GF-D8 (cell line): ENCODE data around the gene CTCF.

ENCODE experiments used
- DNase-seq: peaks from one replicate; lab custom pipeline; 2025; lab: John Stamatoyannopoulos, UW

CTCF gene

DNA sequence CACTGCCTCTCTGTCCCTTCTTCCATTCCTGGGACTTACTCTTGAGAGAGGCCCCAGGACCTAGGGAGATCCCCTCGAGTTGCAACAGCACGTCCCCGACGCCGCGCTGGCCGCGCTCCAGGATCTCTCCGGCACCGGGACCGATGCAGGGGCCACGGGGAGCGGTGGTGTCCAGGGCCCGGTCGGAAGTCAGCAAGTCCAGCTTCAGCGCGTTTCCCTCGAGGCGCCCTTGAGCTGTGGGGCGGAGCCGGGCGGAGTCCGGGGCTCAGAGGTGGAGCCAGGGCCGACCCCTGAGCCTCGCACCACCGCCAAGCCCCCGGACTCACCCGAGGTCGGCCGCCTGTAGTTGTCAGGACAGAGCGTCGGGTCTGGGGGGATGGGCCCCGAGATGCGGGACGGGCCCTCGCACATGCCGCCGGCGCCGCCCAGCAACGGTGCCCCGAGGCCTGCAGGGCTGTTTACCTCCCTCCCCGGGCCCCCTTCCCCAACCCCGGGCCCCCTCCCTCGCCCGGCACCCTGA is 103.8 kb downstream of the CTCF start:
- no peak for DNase-seq

DNA sequence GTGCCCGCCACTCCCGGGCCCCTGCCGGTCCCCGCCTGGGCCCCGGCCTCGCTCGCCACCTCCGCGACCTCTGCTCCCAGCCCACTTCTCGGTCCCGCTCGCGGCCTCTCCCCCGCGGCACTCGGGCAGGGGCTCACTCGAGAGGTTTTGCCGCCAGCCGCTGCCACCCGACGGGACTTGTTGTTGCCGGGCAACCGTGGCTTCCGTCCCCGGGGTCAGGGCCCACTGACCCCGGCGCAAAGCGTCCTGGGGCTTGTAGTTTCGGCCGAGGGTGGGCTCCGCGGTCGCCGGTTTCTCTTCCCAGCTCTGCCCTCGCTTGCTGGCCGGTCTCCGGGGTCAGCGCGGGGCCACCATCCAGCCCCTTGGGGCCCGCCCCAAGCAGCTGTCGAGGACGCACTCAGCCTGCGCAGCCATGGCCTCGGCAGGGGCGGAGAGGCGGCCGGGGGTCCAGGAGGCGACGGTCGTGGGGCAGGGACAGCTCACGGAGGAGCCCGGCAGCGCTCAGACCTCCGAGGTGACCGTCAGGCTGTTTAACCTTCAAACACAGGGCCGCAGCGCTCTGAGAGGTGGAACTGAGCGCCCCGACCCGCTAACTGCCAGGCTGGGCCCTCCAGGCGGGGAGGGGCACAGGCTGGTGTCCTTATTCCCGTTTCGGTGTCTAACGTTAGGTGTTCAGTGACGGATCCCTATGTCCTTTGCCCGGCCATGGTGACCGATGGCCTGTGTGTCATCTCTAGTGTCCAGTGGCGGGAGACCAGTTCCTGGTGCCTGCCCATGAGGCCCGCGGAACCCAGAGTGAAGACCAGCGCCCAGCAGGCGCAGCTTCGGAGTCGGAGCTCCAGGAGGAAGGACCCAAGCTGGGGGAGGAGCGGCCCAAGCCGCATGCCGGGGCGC is 104.5 kb downstream of the CTCF start, which contains the start of the genes C16orf86 and ENKD1:
C16orf86 (plus strand) TSS at position 256 of the 894 bp plus-strand sequence; CDS start at position 413, 157 bp downstream.
ENKD1 (minus strand) TSS at position 192 of the 894 bp plus-strand sequence. CDS start 308 bp downstream, outside the sequence.
- DNase-seq = peak; percentile 50

DNA sequence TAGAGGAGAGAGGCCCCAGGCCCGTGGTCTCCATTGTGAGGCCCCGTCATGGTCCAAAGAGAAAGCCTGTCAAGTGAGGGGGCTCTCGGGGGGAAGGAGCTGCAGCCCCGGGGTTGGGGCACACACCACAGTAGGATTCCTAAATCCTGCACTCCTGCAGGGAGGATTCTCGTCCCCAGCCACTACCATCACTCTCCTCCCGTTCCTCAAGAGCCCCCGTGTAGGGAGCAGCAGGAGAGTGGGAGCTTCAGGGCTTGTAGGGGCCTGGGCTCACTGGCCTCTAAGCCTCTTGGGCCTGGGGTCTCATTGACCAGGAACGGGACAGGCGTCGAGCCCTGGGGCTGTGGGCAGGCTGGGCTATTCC is 105.1 kb downstream of the CTCF start:
- DNase-seq = no peak

DNA sequence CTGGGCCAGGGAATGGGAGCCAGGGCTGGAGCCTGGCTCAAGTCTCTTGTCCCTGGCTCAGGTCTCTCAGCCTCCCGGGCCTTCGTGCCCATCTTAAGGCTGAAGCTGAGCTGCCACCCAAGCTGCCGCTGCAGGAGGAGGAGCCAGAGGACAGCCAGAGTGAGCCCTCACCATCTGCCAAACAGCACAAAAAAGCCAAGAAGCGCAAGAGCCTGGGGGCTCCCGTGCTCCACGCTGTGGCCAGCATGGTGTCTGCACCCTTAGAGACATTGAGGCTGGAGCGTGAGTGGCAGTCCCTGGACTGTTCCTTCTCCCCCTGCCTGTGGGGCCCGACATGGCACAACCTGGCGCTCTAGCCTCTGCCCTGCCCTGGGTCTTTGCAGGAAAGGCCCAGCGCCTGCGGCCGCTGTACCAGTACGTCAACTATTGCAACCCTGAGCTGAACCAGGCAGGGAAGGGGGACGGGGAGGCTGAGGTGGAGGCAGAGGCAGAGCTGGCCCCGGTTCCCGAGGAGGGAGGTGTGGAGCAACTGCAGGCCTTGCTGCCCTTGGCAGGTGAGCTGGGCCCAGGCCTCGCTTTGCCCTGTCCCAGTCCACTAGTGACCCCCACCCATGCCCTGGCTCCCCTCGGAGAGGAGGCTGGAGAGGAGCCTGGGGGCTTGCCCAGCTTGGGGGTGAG is 105.6 kb downstream of the CTCF start:
- peak; percentile 89 for DNase-seq

DNA sequence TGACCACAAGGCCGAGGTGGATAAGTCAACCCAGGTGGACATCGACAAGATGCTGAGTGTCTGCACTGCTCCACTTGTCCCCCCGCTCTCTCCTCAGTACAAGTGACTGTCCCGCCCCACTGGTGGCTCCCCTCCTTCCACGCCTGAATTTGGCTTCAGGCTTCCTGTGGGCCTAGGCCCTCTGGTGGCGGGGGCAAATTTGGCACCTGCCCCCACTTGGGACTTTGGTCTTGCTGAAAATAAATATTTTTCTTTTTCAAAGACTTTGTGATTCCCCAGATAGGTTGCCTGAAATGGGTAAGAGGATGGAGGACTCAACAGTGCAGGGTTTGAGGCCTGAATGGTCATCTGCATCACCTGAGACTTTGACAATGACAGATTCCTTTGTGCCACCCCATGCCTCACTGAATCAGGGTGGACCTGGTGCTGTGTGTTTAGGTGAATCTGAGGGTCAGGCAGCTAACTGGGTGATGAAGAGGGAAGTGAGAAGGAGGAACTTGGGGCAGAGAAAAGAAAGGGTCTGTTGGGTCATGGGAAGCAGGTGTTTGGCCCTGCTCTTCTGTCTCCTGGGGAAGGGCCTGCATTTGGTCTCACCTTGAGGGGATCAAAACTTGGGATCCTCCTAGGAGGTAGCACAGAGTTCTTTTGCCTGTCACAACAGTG is 106.3 kb downstream of the CTCF start:
- DNase-seq = no peak

DNA sequence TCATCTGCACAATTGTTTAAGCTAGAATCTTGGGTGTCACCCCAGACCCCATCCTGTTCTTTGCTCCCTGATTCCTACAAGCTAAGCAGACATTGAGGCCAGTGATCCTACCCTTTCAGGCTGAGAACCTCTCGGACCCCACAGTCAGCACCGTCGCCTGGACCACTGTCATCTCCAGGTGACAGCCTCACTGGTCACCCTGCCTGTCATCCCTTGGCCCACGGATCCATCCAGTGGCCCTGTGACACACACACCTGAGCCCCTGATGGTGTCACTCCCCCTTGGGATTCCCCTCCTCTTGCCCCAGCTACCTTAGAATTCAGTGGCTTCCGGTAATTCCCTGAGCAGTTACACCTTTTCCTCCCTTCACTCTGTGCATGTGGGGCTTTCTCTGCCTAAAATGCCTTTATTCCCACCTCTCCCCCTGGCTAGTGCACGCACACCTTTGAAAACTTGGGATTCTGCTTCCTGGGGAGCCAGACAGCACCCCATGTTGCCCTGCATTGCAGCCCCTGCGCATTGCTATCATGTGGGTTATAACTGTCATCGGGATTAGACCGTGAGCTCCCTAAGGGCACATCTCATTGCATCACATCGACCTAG is 107.3 kb downstream of the CTCF start:
- no peak for DNase-seq

DNA sequence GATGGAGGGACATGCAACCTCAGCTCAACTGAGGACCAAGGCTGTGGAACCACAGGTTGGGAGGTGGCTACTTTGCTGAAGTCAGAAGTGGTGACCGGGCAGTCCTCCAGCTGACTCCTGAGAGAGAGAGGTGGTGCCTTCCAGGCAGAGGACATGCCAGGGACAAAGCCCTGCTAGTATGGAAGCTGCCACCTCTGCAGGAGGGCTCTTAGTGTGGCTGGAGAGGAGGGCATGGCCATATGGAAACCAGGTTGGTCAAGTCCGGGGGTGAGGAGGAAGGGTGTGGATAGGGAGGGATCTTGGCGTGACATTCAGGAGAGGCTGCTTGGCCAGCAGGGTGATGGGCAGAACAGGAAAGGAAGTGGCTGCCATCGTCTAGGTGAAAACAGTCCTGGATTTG is 110.0 kb downstream of the CTCF start:
- DNase-seq = no peak

DNA sequence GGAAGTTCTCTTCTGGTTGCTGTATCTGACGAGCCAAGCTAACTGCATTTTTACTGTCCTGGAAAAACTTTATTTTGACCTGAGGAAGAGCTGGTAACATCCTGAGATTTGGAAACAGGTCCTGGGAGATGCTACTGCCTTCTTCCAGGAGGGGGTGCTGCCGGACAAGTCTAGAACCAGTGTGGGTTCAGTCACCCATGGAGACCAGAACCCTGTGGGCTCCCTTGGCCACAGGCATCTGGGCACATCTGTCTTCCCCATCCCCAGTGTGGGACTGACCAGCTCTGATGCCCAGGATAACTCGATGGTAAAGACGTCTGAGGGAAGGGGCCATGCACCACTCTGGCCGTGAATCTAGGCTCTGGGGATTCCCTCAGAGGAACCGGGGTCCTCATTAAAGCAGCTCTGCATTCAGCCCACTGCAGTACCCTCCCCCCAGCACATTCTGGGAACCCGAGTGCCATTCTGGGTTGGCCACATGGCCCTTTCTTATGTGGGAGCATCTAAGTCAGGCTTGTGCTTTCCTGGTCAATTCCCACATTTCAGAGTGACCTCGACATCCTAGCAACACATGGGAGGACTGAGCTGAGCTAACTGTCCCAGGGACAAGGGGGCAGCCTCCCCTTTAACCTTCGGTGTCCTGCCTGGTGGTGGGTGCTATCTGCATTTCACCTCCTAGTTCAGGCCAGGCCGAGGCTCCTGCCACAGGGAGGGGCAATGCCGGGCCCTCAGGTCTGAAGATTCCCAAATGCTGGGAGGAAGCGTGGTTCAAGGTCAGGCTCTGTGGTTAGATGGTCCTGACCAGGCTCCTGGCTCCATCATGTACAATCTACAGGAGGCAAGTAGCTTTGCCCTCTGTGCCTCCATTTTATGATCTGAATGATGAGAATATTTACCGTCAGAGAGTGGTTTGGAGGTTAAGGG is 110.7 kb downstream of the CTCF start:
- DNase-seq = peak; percentile 34

DNA sequence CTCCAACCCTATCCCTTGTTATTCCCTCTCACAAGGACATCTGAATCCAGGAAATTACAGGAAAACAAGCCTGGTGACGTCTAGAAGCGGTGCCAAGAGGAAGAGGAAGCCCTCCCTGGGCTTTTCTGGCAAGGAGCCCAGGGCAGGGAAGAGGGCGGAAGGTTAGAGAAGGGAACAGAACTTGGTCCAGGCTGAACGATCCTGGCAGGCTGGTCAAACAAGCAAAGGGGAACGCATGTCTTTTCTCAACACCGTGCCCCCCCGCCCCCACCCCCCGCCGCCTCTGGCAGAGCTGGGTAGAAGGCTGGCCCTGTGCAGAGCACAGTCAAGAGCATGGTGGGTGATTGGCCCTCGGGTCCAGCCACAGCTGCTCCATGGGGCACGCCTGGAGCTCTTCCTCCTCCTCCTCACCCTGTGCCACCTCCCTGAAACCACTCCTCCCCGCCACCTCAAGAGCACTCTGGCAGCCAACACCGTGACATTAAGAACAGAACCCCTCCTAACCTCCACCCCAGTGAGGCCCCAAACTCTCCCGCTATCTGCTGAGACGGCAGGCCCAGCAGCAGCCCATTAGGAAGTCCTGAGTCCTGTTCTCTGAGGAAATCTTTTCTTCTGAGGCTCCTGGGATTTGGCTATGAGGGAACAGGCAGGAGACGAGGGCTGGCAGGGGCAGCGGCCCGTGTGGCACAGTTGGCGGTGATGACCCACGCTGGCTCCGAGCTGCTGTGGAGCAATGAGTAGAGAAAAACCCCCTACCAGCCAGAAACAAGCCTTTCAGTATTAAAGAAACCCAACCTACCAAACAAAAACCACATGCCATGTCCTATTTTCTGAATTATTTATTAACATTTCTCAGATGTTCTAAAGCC is 111.6 kb downstream of the CTCF start:
- peak; percentile 55 for DNase-seq

DNA sequence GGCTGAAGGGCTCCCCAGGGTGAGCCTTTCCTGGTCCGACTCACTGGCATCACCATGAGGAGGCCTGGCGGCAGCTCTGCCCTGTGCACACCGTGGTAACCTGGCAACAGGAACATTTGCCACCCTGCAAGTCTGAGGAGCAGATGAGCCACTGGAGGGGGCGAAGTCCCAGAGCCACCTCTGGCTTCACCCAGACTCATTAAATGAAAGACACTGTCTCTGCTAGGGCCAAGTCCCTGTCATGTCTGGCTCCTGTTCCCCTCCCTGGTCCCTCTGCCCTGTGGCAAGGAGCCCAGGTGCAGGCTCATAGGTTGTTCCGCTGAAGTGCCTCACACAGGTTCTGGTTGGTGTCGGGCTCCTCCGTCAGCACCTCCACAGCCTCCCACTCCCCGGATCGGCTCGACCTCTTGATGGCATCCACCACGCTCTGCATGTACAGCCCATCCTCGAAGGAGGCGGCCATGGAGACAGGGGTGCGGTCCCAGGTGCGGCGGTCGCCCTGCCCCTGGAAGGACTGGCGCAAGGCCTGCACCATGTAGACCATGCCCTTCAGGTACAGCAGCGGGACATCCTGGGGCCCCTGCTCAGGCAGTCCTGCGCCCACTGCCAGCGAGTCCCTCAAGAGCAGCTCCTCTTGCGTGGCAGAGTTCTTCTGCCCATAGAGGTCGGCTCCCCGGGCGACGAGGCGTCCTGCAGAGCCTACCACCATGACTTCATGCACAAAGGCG is 112.7 kb downstream of the CTCF start:
- no peak for DNase-seq

DNA sequence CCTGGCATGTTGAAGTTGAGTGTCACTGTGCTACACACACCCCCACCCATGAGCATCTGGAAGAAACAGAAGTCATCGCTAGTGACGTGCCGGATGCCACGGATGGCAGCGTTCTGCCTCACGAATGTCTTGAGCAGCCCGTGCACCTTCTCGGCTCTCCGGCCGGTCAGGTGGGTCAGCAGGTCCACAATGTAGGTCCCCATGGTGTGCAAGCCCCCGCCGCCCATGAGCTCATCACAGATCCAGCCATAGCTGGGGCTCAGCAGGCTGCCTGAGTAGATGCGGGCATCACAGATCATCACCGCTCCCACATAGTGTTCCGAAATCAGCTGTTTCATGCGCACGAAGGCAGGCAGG is 113.2 kb downstream of the CTCF start:
- no peak for DNase-seq

DNA sequence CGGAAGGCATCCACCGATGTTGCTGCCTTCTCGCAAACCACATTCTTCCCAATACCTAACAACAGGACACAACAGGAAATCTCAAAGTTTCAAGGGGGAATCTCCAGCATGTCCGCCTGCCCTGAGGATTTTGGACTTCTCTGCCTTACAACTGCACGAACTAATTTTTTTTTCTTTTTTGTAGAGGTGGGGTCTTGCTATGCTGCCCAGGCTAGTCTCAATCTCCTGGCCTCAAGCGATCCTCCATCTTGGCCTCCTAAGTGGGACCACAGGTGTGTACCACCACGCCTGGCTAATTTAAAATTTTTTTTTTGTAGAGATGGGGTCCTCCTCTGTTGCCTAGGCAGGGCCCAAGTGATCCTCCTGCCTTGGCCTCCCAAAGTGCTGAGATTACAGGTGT is 113.7 kb downstream of the CTCF start:
- no peak for DNase-seq

DNA sequence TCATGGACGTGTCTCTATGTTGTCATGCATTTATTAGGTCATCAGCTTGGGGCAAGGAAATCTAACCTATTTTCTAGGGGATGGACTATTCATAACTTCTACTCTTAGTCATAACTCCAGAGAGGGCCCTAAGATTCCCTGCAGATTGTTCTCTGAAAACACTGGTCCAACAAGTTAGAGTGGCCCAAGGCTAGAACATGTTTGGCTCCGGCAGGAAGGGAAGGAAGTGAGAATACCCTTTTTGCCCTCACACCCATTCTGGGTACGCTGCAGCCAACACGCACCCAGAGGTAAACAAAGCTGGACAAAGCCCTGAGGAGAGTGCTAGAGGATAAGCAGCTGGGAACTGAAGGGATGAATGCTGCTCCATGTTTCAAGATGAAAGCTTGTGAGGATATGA is 114.2 kb downstream of the CTCF start:
- DNase-seq = no peak

DNA sequence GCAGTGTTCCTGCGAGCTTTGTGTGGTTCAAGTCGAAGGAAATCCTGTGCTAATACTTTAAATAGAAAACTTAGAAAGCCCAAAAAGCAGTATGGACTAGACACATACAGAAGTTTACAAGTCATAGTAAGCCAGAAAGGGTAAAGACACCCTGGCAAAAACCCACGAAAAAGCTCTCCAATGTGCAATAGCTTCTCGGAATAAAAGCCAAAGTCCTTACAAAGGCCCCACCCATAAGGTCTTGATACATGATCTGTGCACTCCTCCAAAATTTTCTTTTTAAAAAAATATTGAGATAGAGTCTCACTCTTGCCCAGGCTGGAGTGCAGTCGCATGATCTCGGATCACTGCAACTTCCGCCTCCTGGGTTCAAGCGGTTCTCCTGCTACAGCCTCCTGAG is 114.6 kb downstream of the CTCF start:
- no peak for DNase-seq

DNA sequence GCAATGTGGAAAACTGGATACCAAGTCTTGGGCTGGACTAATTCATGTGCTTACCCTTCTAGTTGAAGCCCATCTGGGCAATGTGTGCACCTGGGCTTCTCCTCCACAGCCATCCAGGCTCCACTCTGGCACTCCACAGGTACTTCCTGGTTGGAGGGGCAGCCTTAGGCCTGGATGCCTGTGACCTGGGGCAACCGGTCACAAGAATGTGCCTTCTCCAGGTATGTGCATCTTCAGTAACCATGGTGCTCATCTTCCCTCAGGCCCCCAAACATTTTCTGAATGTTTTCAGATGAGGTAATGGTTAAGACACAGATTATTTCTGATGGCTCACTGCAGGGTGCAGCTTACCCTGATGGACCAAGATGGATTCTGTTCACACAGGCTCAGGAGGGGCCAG is 115.4 kb downstream of the CTCF start:
- no peak for DNase-seq

DNA sequence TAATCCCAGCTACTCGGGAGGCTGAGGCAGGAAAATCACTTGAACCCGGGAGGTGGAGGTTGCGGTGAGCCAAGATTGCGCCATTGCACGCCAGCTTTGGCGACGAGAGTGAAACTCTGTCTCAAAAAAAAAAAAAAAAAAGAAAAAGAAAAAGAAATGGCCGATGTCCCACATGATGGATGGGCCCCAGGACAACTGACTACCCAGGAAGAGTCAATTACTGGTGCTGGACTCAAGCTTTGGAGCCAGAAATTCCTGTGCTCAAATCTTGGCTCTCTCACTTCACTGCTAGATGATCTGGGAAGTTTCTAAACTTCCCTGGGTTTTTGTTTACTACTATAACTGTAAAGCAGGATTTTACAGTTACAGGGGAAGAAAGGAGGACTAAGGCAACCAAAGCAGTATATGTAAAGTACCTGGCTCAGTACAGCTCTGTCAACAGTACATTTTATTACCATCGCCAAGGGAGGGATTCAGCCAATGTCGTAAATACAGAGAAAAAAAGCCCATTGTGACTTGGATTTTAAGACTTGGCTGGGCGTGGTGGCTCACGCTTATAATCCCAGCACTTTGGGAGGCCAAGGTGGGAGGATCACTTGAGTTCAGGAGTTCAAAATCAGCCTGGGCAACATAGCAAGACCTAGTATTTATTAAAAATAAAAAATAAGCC is 116.2 kb downstream of the CTCF start:
- DNase-seq = no peak

DNA sequence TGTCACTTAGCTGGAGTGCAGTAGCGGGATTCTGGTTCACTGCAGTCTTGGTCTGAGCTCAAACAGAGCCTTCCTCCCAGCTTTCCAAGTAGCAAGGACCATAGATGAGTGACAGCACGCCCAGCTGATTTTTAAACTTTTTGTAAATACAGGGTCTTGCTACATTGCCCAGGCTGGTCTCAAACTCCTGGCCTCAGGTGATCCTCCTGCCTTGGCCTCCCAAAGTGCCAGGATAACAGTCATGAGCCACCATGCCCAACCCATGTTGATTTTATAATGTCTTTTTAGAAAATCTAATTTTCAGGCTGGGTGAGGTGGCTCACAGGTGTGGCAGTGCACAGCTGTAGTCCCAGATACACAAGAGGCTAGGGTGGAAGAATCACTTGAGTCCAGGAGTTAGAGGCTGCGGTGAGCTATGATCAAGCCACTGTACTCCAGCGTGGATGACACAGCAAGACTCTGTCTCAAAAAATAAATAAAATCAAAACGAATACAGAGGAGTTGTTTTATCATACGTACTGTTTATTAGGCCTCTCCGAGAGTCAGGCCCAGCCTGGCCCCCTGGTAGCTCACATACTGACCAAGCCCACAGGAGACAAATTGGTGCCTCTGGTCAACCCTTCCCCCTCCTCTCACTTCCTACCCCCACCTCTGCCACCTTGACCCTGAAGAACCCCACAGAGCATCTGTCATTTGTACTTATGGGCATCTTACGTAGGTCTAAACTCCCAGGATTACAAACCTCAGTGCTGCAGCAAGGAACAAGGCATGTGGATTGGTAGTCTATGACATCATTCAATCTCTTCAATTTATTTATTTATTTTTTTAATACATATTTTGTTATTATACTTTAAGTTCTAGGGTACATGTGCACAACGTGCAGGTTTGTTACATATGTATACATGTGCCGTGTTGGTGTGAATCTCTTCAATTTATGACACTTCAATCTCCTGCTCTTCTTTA is 117.9 kb downstream of the CTCF start:
- no peak for DNase-seq

DNA sequence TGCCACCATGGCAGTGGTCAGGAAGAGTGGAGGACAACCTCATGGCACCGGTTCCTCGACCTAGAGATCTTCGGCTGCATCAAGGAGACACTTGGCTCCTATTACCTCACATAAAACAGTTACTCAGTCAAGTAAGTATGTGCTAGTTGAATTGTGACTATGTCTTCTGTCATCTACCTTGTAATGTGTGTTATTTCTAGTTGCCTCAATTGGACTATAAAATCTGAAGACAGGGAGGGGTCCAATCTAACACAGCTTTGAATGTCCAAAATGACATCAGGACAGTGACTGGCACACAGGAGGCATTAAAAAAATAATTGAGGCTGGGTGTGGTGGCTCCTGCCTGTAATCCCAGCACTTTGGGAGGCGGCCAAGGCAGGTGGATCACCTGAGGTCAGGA is 121.4 kb downstream of the CTCF start:
- DNase-seq = no peak
